H9 (cell line): ENCODE data around the gene DUSP15. TPM values are rescaled to one million over a fixed set of nuclear protein-coding genes. Genes with fewer than 3 reads are reported as not detected.
A peak's percentile ranks its signal among the peaks of the same experiment; 100 is the strongest.

ENCODE experiments used
- DNase-seq: peaks from one replicate; pipeline ENCODE4 v3.0.0-alpha.2; 2017
- H2AFZ ChIP-seq: one replicate; pipeline ENCODE4 v1.6.1; 2013; ENCODE audit warnings: mild to moderate bottlenecking, low read length, control low read depth, moderate library complexity
- H2AK5ac ChIP-seq: 2 replicates; pipeline ENCODE4 v1.6.1; 2013; ENCODE audit warnings: low read length, control low read depth, mixed read lengths; ENCODE audit not compliant: insufficient read length
- H2BK120ac ChIP-seq: one replicate; pipeline ENCODE4 v1.6.1; 2013; ENCODE audit warnings: low read depth, mild to moderate bottlenecking, low read length, control low read depth, inconsistent platforms; ENCODE audit not compliant: poor library complexity, severe bottlenecking
- H2BK12ac ChIP-seq: 2 replicates; pipeline ENCODE4 v1.6.1; 2013; ENCODE audit warnings: low read length, control low read depth, mixed read lengths, low read depth; ENCODE audit not compliant: insufficient read length
- H2BK15ac ChIP-seq: 2 replicates; pipeline ENCODE4 v1.6.1; 2013; ENCODE audit warnings: low read depth, low read length, control low read depth
- H2BK20ac ChIP-seq: one replicate; pipeline ENCODE4 v1.6.1; 2013; ENCODE audit warnings: low read depth, mild to moderate bottlenecking, low read length, control low read depth, inconsistent platforms; ENCODE audit not compliant: poor library complexity, severe bottlenecking
- H2BK5ac ChIP-seq: 2 replicates; pipeline ENCODE4 v1.6.1; 2013; ENCODE audit warnings: low read length, control low read depth, mixed read lengths; ENCODE audit not compliant: insufficient read length
- H3K14ac ChIP-seq: 2 replicates; pipeline ENCODE4 v1.6.1; 2013; ENCODE audit warnings: low read length, control low read depth; ENCODE audit not compliant: insufficient read depth
- H3K18ac ChIP-seq: 2 replicates; pipeline ENCODE4 v1.6.1; 2013; ENCODE audit warnings: low read depth, mild to moderate bottlenecking, mixed read lengths, low read length, control low read depth; ENCODE audit not compliant: insufficient read length
- H3K23ac ChIP-seq: 2 replicates; pipeline ENCODE4 v1.6.1; 2013; ENCODE audit warnings: low read length, control low read depth, mixed read lengths, low read depth; ENCODE audit not compliant: insufficient read length
- H3K23me2 ChIP-seq: 2 replicates; pipeline ENCODE4 v1.6.1; 2013; ENCODE audit warnings: low read depth, mild to moderate bottlenecking, mixed read lengths, low read length, control low read depth; ENCODE audit not compliant: insufficient read length, poor library complexity, severe bottlenecking
- H3K27ac ChIP-seq: 2 replicates; pipeline ENCODE4 v1.5.1; 2013; ENCODE audit warnings: low read length, control low read depth, mixed read lengths, low read depth; ENCODE audit not compliant: insufficient read length
- H3K27me3 ChIP-seq: 2 replicates; pipeline ENCODE4 v1.6.1; 2013; ENCODE audit warnings: low read length, control low read depth, inconsistent platforms; ENCODE audit not compliant: insufficient read depth
- H3K4ac ChIP-seq: 2 replicates; pipeline ENCODE4 v1.6.1; 2013; ENCODE audit warnings: low read depth, mild to moderate bottlenecking, control low read depth, inconsistent platforms, low read length, moderate library complexity
- H3K4me1 ChIP-seq: 2 replicates; pipeline ENCODE4 v1.6.1; 2013; ENCODE audit warnings: low read length, control low read depth, inconsistent platforms; ENCODE audit not compliant: insufficient read depth
- H3K4me2 ChIP-seq: 2 replicates; pipeline ENCODE4 v1.6.1; 2013; ENCODE audit warnings: low read length, control low read depth, mixed read lengths; ENCODE audit not compliant: insufficient read length, insufficient read depth
- H3K56ac ChIP-seq: 2 replicates; pipeline ENCODE4 v1.6.1; 2013; ENCODE audit warnings: low read depth, mild to moderate bottlenecking, mixed read lengths, low read length, control low read depth; ENCODE audit not compliant: insufficient read length
- H3K79me1 ChIP-seq: 2 replicates; pipeline ENCODE4 v1.6.1; 2013; ENCODE audit warnings: low read depth, mild to moderate bottlenecking, moderate library complexity, low read length, control low read depth, inconsistent platforms; ENCODE audit not compliant: insufficient read depth, poor library complexity, severe bottlenecking
- H3K79me2 ChIP-seq: 2 replicates; pipeline ENCODE4 v1.6.1; 2013; ENCODE audit warnings: low read length, control low read depth, inconsistent platforms; ENCODE audit not compliant: insufficient read depth
- H3K9ac ChIP-seq: 2 replicates; pipeline ENCODE4 v1.6.1; 2013; ENCODE audit warnings: low read length, control low read depth, mixed read lengths; ENCODE audit not compliant: insufficient read length; ENCODE audit errors: extremely low read depth
- H3K9me3 ChIP-seq: one replicate; pipeline ENCODE4 v1.6.1; 2013; ENCODE audit warnings: low read depth, low read length, inconsistent platforms; ENCODE audit not compliant: control insufficient read depth
- H3T11ph ChIP-seq: one replicate; pipeline ENCODE4 v1.6.1; 2013; ENCODE audit warnings: mild to moderate bottlenecking, low read length, control low read depth, inconsistent platforms
- H4K20me1 ChIP-seq: one replicate; pipeline ENCODE4 v1.6.1; 2013; ENCODE audit not compliant: control insufficient read depth, insufficient read length, insufficient read depth
- H4K5ac ChIP-seq: 2 replicates; pipeline ENCODE4 v1.6.1; 2013; ENCODE audit warnings: low read depth, mild to moderate bottlenecking, mixed read lengths, low read length, control low read depth; ENCODE audit not compliant: insufficient read length
- H4K8ac ChIP-seq: replicated peaks from 2 replicates; pipeline ENCODE4 v1.6.1; 2013; ENCODE audit warnings: low read length, control low read depth, mixed read lengths, low read depth; ENCODE audit not compliant: insufficient read length
- H4K91ac ChIP-seq: 2 replicates; pipeline ENCODE4 v1.6.1; 2013; ENCODE audit warnings: low read depth, mild to moderate bottlenecking, moderate library complexity, mixed read lengths, low read length, control low read depth; ENCODE audit not compliant: insufficient read length
- H3K27ac Mint-ChIP-seq, 3 experiments: 2 replicates in 2 of 3; 3 replicates in 1 of 3; pipeline ENCODE4 v1.8.0; 2020 to 2021; ENCODE audit warnings: mixed read lengths in 3 of 3, mild to moderate bottlenecking in 1 of 3, moderate library complexity in 1 of 3
- H3K27me3 Mint-ChIP-seq: 2 replicates; pipeline ENCODE4 v1.8.0; 2021; ENCODE audit warnings: low read depth, mild to moderate bottlenecking, moderate library complexity, mixed read lengths
- H3K36me3 Mint-ChIP-seq, 3 experiments: 2 replicates in 2 of 3; 3 replicates in 1 of 3; pipeline ENCODE4 v1.8.0; 2020 to 2021; ENCODE audit warnings: low read depth in 3 of 3, mixed read lengths in 3 of 3; ENCODE audit not compliant: insufficient read depth in 1 of 3
- H3K4me1 Mint-ChIP-seq, 2 experiments: 2 replicates each; pipeline ENCODE4 v1.8.0; 2020; ENCODE audit warnings: mixed read lengths in 2 of 2
- H3K4me3 Mint-ChIP-seq, 2 experiments: 2 replicates in 1 of 2; 3 replicates in 1 of 2; pipeline ENCODE4 v1.8.0; 2020 to 2021; ENCODE audit warnings: mild to moderate bottlenecking in 2 of 2, mixed read lengths in 2 of 2, moderate library complexity in 1 of 2
- H3K9me3 Mint-ChIP-seq, 2 experiments: 2 replicates in 1 of 2; 3 replicates in 1 of 2; pipeline ENCODE4 v1.8.0; 2020; ENCODE audit warnings: mild to moderate bottlenecking in 2 of 2, mixed read lengths in 2 of 2, moderate library complexity in 1 of 2
- CTCF ChIP-seq: fragments of 200-600 bp; sonication (generic); conservative IDR thresholded peaks from 3 replicates; pipeline ENCODE4 v1.8.0; 2021; ENCODE audit warnings: antibody characterized with exemption, mild to moderate bottlenecking
- WGBS: extraction: QIAGEN DNeasy Blood & Tissue Kit; methylation state at CpG from one replicate; pipeline ENCODE4 v1.1.7; 2013; ENCODE audit warnings: missing lambda C conversion rate, low lambda C conversion rate, mixed read lengths; ENCODE audit not compliant: insufficient read length; ENCODE audit errors: extremely low coverage; 5-methylcytosine and 5-hydroxymethylcytosine counted together
- total RNA-seq: library from RNA; stranded (reverse); gene quantifications from 2 replicates; pipeline ENCODE4 v1.2.1, GENCODE V29; 2021

The DUSP15 gene
- total RNA-seq, 1 experiment from 2014 or later = 5.6 TPM

- H3K4me1 Mint-ChIP-seq = peaks cover 9 to 22% of the 10 kb centered on the region in 2 experiments
- Histone ChIP-seq H3T11ph (no peak overlapping the region), H2BK20ac (no peak overlapping the region), H3K23me2 (no peaks in the 10 kb centered on the region), H2BK15ac (no peak overlapping the region), H3K23ac (no peak overlapping the region), H3K4me2 (no peak overlapping the region), H3K27me3 (no peaks in the 10 kb centered on the region), H3K14ac (no peak overlapping the region), H2BK120ac (no peak overlapping the region), H3K56ac (no peak overlapping the region), H3K4me1 (no peaks in the 10 kb centered on the region), H3K9me3 (no peaks in the 10 kb centered on the region), H3K9ac (no peak overlapping the region), H3K27ac (no peak overlapping the region), H3K4ac (no peak overlapping the region), H2BK12ac (no peak overlapping the region), H2AFZ (no peak overlapping the region), H4K8ac (no peak overlapping the region), H3K18ac (no peak overlapping the region), H3K79me1 (no peaks in the 10 kb centered on the region), H4K5ac (no peak overlapping the region), H4K91ac (no peak overlapping the region), H4K20me1 (no peaks in the 10 kb centered on the region), H2AK5ac (no peak overlapping the region), H2BK5ac (no peak overlapping the region), H3K79me2 (no peaks in the 10 kb centered on the region)
- H3K9me3 Mint-ChIP-seq = no peaks in the 10 kb centered on the region
- DNase-seq = no peak
- no peak for TF ChIP-seq CTCF
- no peak overlapping the region for H3K4me3 Mint-ChIP-seq
- peak overlapping the region in 2 of 3 experiments; percentile 19 to 88; a peak in 1 of 7 replicates for H3K27ac Mint-ChIP-seq
- H3K36me3 Mint-ChIP-seq = no peaks in the 10 kb centered on the region
- no CpG with 5 or more reads among the region's 5 CpGs for WGBS
- H3K27me3 Mint-ChIP-seq = peaks cover 5% of the 10 kb centered on the region
Observed at GRCh38 chr20:31821427-31821826, 48.9 kb downstream of the DUSP15 start.
